GM18520 (cell line): Measurements from ENCODE around the gene PLSCR4.
"Not testable (repeated sequence)": the region's sequence is repeated elsewhere in the genome, so short reads cannot be mapped to it uniquely, and the experiment has no call there.

Source experiments
- ATAC-seq: cut with Tn5 transposase; IDR thresholded peaks from one replicate; pipeline ENCODE4 v1.9.1; 2021; ENCODE audit not compliant: unreplicated experiment

The PLSCR4 gene

DNA sequence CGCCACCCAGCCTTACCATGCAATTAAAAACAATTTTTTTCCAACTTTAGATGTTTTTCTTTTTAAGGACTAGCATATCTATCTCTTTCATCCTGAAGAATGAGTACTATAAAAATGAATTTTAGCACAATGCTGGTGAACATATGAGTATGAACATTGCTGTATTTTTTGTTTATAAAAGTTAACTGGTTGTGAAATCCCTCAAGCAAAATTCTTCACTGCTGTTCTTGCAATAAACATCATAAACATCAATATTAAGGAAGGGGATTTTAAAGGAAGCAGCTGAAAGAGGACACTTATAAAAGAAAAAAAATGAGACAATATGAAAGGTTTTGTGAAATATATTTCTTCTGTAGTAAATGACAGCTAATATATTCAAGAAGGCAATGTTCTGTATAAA, 3.0 kb downstream of the PLSCR4 start:
- no peak for ATAC-seq

DNA sequence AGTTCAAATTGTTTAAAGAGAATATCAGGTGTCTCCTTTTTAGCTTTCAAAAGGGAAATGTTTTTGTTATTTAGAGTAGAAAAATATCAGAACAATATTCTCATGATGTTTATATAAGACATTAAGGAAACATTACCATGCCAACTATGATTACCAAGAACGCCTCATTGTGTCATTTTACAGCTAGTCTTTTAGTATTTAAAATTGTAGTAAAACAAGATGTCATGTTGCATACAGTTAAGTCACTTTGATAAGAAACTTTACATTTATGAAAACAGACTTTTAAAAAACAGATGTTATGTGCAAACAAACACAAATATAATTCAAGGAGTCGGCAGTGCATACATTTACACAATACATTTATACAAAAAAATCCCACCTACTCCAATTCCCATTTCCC, 4.4 kb downstream of the PLSCR4 start:
- ATAC-seq, result no peak

DNA sequence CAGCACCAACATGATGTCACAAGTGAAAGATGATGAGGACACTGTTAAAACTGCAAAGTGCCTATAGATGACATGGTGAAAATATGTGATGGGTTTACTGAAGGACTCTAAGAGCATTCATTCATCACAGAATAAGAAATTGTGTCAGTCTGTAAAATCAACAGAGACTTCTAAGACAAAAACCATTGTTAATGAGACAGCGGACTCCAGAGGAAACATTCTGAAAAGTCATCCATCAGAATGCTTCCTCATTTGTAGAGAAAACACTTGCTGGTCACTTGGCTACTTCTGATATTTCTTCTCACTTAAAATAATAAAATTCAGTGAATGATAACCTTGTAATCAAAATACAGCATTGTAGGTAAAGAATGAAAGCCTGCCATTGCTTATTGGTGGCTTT, 7.3 kb downstream of the PLSCR4 start:
- no peak for ATAC-seq

DNA sequence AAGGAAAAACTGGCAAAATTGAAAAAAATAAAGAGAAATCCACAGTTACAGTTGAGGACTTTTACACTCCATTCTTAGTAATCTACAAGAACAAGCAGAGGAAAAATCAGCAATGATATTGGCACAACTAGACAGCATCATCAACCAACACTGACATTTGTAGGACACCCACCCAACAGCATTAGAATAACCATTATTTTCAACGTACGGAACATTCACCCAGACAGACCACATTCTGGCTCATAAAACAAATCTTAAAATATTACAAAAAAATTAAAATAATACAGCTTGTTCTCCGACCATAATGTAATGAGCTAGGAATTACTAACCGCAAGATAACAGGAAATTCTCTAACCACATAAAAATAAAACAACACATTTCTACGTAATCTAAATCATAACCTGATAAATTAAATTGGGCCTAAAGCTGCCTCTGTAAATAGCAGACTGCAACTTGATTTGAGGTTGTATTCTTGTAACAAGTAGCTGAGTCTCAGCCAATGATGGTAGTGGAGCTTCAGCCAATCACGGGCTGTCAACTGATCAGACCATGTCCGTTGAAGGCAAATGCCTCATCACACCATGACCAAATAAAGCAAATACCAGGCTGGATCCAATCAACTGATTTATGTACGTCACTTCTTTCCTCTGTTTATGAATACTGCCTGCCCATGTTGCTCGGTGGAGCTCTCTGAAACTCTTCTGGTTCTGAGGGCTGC, 9.2 kb downstream of the PLSCR4 start:
- no peak for ATAC-seq

DNA sequence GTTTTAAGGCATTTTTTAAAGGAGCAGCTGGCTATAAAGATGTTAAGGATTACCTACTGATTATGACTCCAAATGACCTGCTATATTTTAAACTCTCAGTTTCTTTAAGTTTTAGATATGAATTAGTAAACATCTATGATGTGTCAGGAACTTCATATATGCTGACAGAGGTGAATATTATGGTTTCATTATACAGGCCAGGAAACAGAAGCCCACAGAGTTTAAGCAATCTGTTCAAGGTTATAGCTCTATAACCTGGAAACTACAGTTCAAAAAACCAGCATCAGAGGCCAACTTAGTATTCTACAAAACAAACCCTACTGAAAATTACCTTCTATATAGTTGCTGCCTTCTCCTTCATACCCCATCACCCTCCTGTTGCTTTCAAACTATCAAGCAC, 17.4 kb downstream of the PLSCR4 start:
- ATAC-seq, result no peak

DNA sequence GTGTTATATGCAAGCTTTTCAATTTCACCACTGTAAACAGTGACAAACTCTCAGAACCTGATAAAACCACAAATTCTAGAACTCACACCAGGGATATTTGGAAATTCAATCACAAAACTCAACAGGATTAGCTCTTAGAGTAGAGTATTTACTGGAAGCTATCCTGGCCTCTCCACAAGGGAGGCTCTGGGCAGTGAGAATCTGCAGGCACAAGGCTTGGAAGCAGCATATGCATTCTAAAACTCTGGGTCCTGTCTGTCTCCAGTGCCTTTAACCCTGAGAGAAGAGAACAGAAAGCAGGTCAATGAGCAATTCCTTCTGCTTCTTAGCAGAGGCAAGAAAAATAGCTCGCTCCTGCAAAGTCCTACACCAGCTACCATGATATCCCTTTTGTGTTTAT, 23.4 kb downstream of the PLSCR4 start:
- no peak for ATAC-seq

DNA sequence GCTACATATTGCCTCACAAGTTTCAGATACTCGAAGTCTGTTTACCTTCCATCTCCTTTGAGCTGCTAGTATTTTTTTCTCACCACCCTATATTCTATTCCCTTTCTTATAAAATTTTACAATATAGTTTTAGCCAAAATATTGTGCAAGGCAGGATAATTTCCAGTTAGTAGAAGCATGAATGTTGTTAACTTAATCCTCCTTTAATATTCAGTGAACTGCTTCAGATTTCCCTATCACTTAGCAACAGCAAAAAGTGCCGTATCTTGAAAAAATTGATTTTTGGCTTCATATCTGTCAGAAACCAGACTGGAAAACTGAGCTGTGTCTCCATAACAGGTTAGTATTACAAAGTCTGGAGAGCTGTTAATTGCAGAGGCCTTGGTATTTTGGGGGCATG, 24.0 kb downstream of the PLSCR4 start:
- ATAC-seq, result no peak

DNA sequence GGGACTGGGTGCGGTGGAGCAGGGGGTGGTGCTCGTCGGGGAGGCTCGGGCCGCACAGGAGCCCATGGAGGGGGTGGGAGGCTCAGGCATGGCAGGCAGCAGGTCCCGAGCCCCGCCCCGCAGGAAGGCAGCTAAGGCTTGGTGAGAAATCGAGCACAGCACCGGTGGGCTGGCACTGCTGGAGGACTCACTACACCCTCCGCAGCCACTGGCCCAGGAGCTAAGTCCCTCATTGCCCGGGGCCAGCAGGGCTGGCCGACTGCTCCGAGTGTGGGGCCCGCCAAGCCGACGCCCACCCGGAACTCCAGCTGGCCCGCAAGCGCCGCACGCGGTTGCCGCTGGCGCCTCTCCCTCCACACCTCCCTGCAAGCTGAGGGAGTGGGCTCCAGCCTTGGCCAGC, 25.4 kb downstream of the PLSCR4 start:
- ATAC-seq, result not testable (repeated sequence)

DNA sequence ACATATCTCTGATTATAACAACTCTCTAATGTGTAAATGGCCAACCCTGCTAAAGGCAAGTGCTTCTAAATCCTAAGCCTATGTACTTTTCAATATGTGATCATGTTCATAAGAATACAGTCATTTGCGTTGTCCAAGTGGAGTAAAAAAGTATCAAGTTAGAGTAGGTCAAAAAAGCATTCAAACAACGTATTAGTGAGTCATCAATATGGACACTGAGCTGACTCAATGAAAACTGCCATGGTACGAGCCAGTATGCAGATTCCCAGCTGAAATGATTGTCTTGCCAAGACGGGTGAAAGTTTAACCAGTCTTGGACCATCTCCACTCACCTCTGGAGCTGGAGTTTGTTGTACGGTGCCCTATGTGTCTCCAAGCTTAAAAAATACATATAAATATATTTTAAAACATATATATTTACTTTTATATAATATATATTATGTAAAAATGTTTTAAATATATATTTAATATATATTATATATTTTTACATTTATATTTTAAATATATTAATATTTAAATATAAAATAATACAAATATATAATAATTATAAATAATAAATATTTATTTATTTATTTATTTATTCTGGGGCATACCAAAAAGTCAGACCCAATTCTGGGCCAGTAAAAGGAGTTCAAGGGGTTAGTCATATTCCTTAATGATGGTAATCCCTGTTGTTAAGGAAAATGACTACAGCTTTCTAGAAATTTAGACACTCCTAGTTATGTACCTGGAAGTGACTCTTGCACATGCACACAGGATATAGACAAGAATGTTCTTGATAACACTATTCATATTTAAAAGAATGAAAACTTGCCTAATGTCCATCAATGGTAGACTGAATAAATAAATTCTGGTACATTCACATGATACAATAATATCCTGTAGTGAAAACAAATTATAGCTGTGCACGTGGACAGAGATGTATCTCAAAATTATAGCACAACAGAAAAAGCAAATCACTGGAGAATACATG, 27.2 kb downstream of the PLSCR4 start:
- ATAC-seq, result no peak

DNA sequence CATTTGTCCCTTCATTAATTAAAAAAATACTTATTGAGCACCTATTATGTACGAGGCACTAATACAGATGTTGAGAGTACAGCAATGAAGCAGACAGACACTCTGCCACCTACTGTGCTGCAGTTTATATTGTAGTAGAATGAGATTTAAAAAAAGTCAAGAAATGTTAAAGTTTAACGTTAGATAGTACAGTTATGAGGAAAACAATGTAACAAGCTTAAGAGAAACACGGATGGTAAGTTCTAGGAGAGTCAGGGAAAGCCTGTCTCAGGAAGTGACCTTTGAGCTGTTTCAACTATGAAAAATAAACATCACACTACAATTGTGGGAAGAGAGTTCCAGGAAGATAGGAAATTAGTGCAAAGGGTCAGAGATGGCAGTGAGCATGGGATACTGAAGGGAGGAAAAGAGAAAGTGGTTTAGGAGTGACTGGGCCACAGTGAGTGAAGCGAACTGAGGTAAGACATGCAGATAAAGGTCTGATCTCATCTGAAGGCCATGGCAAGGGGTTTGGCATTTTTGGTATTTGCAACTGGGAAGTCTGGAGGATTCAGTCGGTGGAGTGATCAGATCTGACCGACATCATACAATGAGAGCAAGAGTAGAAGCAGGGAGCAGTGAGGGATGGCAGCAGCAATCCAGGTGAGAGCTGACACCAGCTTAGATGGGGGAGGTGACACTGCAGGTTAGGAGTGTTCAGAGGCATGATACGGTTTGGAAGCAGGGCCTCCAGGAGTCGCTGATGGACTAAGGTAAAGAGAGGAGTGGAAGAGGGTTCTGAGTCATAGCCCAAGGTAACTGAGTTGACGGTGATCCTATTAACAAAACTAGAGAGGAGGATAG, 28.5 kb downstream of the PLSCR4 start:
- no peak for ATAC-seq

DNA sequence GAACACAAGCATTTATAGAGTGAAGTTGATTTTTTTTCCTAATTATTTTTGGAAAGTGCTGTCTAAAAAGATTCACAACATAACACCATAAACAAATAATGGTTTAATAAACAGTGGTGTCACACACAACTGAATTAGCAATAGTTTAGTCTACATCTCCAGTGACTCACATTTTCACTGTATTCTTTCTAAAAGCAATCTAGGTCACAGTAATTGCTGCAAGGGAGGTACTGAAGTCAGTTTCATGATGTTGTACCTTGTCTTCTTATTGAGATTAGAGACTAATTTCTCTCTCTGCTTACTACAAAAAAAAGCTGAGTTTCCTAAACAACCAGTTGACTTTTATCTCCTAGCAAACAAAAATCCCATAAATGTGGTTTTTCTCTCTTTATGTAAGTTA, 29.6 kb downstream of the PLSCR4 start:
- ATAC-seq, result no peak

DNA sequence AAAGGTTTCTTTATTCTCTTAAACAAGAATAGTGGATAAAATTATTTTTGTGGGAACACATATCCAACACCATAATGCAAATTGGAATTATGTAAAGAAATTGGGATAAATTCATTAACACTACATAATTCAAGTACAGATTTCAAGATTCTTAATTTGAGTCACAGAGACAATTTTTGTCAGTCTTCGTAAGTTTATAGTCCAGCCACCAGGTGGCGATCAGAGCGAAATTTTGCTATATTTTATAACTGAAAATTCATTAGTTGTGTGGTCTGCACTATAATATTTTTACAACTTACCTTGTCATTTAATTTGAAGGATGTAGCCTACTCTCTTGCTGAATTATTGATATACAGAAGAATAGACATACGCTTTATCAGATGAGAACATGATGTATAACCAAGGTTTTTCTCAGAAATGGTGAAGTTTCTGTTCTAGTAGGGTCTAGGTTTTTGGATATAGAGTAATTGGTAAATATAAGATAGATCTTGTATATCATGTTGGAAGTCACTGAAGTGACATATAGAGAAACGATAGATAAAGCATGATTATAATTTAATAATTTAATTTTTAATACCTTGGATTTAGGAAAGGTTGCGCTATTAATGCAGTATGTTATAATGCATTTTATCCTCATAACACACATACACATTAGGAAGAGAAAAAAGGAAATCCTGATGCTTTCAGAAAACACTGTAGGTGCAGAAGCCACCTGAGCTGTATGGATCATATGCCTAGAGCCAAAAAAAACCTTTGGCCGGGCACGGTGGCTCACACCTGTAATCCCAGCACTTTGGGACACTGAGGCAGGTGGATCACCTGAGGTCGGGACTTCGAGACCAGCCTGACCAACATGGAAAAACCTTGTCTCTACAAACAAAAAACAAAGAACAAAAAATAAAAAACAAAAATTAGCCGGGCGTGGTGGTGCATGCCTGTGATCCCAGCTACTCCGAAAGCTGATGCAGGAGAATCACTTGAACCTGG, 31.7 kb downstream of the PLSCR4 start:
- no peak for ATAC-seq

DNA sequence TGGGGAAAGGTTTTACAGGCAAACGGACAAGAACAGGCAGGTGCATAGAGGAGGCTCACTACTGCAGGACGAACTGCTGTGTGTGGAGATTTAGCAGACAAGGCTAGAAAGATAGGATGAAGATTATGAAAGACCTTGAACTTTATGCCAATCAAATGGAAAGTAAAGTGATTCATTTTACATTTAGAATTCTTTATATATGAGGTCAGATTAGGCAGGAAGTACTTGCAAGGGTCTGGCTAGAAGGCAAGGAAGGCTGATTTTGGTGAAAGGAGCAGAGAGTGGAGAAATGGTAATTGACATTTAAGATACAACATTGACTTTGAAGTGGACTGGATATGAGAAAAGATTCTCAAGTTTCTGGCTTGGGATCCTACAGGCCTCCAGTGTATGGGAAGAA, 33.6 kb downstream of the PLSCR4 start:
- ATAC-seq, result no peak

DNA sequence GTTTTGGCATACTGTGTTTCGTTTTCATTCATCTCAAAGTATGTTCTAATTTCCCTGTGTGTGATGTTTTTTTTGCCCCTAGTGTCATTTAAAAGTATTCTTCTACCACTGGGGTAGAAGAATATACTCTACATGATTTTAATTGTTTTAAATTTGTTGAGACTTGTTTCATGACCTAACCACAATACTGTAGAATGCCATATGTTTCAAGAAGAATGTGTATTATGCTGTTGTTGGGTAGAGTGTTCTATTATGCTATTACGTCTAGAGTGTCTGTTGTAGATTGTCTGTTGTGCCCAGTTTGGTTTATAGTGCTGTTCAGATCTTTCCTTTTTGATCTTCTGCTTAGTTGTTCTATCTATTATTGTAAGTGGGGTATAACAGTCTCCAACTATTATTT, 36.4 kb downstream of the PLSCR4 start:
- ATAC-seq, result no peak

DNA sequence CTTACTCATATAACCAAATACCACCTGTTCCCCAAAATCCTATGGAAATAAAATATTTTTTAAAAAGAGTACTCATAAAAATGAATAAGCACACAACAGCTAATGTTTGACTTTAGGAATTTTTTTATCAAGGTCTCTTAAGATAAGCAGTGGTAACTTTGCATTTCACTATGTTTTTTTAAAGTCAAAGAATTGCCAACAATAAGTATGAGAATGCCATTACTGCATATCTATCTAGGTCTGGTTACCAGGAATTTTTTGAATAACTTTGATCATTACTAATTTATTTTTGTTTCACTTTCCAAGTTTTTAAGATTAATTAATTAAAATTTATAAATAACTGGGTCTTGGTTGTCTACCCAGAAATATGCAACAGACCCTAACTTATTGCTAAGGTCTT, 41.5 kb downstream of the PLSCR4 start:
- ATAC-seq, result no peak

DNA sequence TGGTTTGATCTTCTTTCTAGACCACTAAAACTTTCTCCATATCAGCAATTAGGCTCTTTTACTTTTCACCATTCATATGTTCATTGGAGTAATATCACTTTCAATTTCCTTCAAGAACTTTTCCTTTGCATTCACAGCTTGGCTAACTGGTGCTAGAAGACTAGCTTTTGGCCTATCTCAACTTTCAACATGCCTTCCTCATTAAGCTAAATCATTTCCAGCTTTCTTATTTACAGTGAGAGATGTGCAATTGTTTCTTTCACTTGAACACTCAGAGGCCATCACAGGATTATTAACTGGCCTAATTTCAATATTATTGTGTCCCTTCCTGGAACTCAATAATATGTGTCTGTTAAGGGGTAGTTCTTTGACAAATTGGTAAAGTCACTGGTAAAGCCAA, 47.1 kb downstream of the PLSCR4 start:
- ATAC-seq, result no peak

DNA sequence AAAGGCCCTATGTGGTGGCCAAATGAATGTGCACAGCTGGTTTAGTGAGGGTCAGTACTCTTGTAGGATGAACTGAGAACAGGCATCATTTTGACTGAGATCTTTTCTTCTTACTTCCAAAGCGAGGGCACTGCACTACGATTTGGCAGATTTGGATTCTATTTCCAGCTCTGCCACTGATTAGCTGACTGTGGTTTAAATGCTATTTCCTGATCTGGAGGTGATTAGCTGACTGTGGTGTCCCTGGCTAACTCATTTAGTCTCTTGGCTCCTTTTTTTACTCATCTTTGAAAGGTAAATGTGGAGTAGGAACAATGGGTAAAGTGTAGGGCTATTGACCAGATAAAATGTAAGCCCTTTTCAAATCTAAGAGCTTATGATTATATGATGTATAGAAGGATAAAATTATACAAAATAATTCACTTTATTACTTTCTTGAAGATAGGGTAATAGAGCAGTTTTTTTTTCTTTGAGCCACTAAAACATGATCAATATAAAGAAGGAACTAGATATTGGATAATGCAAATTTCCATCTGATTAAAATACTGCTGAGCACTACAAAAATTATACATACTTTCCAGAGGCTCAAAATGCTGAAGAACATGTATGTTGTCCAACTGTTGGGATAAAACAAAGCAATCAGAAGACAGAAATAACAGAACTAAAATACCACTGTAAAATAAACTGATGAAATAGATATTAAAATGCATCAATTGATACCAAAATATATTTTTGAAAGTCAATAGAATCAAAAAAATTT, 50.3 kb downstream of the PLSCR4 start:
- ATAC-seq, result no peak

DNA sequence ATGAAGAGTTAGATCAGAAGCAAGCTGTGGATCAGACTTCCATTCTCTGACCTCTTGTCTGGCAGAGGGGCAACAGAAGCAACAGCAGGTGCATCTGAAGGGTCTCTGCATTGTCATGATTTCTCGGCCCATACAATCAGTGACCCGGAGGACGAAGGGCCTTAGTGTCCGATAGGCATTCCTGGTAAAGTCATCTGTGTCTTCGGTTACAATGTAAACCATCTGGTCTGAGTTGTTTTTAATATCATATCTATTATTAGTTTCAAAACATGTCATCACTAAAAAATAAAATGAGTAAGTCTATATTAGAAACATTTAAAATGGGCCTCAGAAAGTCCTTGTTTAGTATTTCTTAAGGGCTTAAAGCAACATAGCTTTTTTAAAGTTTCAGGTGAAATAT, 51.1 kb downstream of the PLSCR4 start:
- no peak for ATAC-seq

DNA sequence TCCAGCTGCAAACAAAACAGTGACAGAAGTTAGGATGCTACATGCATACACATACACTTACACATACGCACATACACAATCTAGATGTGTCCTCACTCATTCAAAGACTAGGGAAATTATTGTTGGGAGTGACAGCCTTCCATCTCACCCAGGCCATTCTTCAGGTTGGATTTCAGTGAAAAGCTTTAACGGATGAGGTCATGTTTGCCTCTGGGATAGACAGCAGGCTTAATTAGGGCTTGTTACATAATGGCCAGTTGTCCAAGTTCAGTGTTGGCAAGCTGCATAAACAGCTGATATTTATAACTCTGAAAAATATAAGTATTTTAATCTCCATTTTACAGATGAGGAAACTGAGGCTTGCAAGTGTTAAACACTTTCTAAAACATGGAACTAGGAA, 54.1 kb downstream of the PLSCR4 start:
- ATAC-seq, result no peak

DNA sequence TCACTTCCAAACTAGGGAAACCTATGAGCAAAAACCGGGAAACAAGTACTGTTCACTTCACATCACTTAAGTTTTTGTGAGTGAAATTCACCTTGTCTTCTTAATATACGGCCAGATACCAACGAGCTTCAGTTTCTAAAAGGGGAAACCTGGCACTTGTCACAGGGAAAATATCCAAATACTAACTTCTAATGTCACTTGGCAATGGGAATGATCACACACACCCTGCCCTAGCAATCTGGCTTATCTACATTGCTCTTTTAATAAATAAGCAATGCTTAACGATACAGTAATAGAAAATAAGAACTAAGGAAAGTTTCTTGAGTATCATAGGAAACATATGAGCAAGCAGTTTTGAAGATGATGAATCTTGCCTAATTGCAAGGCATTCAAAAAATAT, 55.3 kb downstream of the PLSCR4 start:
- ATAC-seq, result no peak
